A549 treated with DMSO at 1 μM for 4 hours (cell line): ENCODE measurements around the gene YPEL5. TPM values are rescaled to one million over a fixed set of nuclear protein-coding genes. Genes with fewer than 3 reads are reported as not detected.

Source experiments
- total RNA-seq: library from RNA; stranded (reverse); fragments of 200-300 nt; extraction: Qiagen RNA extraction; gene quantifications from 5 replicates; pipeline ENCODE4 v1.2.3, GENCODE V29; 2022; ENCODE audit warnings: low read depth

Gene YPEL5
- total RNA-seq = 49.1 to 61.6 TPM (median 51.2 TPM) in 5 replicates

DNA sequence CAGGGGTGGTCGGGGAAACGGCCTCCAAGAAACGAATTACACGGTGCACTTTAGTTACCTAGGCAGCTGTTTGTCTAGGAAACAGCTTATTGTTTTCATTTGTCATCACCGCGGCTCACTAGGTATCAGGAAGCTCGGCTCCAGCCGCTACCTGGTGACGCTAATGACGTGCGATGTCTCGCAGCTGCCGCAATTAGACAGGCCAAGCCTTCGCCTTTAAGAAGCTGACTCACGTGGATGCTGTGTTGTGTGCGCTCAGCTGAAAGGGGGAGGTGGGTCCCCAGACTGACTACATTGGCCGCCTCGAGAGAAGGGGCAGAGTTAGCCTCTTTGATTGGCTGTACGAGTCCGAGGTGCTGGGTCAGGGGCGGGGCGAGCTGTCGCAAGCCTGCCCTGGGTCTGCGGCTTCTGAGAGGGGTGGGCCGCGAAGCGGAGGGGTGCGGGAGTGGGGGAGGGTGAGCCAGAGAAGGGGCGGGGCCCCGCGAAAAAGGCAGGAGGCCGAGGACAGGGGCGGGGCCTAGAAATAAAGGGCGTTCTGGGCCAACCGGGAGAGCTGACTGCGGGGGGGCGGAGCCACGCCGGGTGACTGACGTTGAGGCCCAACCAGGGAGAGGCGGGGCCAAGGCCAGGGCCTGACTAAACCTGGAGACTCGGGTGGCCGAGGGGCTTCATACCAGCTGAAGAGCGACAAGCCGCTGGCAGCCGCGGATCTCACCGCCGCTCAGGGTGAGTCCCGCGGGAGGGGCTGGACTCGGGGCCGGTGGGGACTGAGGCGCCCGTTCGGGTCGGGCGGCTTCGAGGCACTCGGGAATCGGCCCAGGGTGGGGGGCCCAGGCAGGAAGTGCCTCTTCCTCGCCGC, at the start of gene YPEL5:
Gene YPEL5 (plus strand): TSS at position 671 of the 859 bp plus-strand sequence. CDS start 9,645 bp downstream, outside the sequence.

Other genes with a start within 250 kb of the YPEL5 start
- 0.04 TPM in 1 of 5 replicates, not detected in the others for gene ALK, start 225.4 kb upstream of the YPEL5 start, total RNA-seq
- 125 to 213 TPM (median 159 TPM) in 5 replicates for gene LBH, start 84.5 kb downstream of the YPEL5 start, total RNA-seq